Fibroblast of gingiva (primary cell): ENCODE measurements around the gene SLC2A6.
A peak's percentile ranks its signal among the peaks of the same experiment; 100 is the strongest.

ENCODE experiments used
- DNase-seq: peaks from one replicate; pipeline ENCODE4 v3.0.0-alpha.2; 2011; ENCODE audit warnings: low read depth

SLC2A6 gene

GRCh38 chr9:133515615-133516255 is 36.8 kb upstream of the SLC2A6 start:
- no peak for DNase-seq

DNA sequence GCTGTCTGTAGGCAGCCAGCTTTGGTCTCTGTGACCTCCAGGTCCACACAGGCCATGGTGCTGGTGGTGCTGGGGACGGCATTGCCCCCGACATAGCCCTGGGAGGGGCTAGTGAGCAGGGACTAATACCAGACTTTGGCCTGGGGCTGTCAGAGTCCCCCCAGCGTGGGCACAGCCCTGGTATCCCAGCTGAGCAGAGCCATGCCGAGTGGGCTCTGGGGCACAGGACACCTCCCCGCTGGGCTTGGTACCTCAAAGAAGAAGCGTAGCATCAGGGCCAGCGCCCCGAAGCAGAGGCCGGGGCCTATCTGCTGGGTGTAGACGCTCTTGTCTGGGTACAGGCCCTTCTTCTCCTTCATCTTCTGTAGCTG is 36.3 kb upstream of the SLC2A6 start:
- DNase-seq, result no peak

GRCh38 chr9:133514460-133515239 is 35.8 kb upstream of the SLC2A6 start:
- no peak for DNase-seq

- no peak for DNase-seq
These were observed 34.6 kb upstream of the SLC2A6 start for GRCh38 chr9:133513214-133514100.

DNA sequence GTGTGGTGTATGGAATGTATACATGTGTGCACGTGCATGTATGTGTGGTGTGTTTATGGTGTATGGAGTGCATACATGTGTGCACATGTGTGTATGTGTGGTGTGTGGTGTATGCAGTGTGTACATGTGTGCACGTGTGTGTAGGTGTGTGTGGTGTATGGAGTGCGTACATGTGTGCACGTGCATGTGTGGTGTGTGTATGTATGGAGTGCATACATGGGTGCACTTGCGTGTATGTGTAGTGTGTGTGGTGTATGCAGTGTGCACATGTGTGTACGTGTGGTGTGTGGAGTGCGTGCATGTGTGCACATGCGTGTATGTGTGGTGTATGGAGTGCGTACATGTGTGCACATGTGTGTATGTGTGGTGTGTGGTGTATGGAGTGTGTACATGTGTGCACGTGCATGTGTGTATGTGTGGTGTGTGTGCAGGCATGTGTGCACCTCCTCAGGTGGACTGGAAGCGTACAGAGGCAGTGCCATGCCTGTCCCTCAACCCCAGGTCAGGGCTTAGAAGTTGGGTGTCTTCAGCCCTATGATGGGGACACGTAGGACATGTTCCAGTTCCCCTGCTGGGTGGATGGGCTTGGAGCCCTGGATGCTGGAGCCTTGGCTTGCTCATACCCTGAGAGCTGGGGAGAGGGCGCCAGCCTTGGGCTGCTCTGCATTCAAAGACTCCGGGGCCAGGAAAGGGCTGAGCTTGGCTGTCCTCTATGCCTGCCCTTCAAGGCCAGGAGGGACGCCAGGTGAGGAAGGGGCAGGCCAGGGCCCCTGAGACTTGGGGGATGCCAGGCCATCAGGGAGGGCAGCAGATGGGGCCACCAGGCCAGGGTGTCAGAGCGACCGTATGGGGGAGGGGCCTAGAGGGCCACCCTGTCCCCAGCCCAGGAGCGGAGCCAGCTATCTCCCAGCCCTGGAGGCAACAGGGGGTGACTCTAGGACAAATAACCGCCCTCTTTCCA is 33.6 kb upstream of the SLC2A6 start:
- DNase-seq, result no peak

GRCh38 chr9:133511607-133512006 is 32.7 kb upstream of the SLC2A6 start:
- no peak for DNase-seq

DNA sequence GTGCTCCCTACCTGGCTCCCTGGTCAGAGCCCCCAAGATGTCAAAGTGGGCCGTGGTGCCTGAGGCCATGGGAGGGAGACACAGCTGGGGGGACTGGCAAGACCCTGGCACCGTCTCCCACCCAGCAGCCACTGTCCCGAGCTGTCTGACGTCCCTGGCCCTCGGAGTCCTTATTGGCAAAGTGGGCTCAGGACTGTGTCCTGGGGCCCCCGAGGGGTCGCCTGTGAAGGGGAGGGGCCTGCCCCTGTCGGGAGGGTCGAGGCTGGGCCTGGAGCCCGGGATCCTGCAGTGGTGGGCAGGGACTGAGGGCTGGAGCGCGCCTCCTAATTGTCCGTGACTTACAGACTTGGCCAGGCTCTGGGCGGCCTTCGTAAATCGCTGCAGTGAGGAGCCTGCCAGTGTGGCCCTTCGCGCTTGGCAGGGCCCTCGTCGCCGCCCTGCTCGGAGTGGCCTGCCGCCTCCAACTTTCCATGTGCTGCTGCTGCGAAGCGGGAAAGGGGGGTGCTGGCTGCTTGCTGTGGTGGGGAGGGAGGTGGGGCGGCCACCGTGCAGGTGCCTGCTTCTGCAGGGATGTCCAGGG is 32.1 kb upstream of the SLC2A6 start:
- DNase-seq, result no peak

DNA sequence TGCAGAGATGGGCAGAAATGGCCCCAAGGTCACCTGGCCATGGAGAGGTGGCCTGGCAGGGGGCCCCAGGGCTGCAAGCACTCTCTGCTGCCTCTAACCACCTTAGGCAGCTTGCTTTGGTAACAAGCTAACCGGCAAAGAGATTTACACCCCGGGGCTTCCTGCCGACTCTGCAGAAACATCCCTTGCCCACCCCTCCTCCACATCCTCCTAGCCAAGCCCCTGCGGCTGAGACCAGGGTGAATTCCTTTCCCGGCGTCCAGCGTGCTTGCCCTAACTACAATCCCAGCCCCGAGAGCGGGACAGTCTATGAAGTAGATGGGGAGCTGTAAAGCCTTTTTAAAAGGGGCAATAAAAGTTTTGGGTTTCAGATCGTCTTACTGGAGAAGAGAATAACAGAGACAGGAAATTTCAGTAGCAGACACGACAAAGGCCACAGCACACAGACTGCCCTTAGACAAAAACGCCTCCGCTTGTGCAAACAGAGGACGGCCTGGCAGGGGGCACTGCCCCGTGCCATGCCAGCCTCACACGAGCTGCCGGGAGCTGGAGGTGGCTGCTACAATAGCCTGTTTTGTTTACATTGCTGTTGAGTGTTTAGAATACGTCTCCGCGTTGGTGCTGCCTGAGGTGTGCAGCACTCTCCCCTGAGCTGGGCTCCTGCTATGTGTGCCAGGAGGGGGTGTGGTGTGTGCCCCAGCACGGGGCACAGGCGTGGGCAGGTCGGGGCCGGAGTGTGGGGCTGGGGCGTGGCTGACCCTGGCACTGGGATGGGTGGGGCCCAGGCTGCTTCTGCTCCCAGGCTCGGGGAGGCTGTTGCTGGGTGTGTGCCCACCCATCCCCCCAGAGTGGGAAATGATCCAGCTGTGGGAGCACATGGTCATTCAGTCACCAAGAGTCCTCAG is 30.5 kb upstream of the SLC2A6 start:
- no peak for DNase-seq

GRCh38 chr9:133508046-133508445 is 29.1 kb upstream of the SLC2A6 start:
- no peak for DNase-seq

DNA sequence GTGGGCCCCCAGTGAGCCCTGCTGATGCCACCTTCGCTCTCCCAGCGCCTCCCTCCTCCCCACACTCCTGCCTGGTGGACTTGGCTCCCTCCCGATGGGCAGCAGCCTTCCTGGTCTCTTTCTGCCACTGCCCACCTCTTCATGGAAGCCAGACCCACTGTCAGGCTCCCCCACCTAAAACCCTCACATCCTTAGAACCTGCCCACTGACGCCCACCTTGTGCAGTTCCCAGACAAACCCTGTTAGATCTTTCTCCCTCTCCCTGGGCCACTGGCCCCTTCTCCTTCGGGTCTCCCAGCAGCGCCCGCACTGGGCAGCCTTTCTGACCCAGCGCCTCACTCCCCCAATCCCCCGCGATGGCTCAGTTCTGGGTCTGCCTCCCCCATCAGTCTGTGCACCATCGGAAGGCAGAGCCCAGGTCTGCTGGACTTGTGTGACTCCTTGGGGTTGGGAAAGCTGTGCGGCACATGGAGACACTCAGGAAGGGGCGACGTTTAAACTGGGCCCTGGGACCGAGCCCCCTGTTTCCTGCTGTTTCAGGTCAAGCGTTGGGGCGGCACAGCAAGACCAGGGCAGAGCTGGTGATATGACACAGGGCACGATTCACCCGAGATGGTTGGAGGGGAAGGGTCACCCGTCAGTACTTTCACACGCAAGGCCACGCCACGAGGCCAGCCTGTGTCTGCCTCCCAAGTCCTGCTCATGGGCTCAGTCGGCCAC is 28.5 kb upstream of the SLC2A6 start:
- DNase-seq, result no peak

GRCh38 chr9:133506653-133507038 is 27.7 kb upstream of the SLC2A6 start:
- DNase-seq, result peak; percentile 89

DNA sequence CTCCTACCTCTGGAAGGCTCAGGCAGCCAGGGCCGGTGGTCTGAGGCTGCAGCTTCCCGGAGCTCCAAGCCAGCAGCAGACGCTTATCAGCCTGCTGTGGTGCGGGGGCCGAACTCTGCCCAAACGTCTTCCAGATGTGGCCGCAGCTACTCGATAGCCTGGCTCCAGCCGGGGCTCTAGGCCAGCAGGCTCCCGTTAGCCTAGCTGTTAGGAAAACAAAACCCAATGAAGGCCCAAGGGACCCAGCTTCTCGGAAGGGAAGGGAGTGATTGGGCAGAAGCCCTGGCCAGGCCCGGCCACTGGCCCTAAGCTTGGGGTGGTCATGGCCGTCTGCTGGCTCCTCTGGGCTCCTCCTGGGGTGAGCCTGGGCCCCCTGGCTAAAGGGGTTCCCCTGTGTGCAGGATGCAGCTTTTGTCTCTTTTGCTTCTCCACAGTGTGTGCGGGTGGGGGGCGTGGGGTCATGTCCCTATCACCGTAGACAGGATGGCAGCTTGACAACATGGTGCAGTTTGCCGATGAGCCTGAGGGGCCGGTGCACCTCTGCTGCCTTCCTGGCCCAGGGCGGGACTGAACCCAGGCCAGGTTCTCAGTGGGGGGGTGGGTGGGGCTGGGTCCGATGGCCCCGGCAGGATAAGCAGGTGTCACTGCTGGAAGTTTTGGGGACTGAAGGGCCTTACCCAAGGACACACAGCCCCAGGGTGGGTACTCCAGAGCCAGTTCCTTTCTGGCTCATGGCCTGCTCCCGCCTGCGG is 27.2 kb upstream of the SLC2A6 start:
- peak; percentile 87 for DNase-seq

- DNase-seq, result no peak
These were observed 26.4 kb upstream of the SLC2A6 start for GRCh38 chr9:133505186-133505830.

- no peak for DNase-seq
These were observed 23.2 kb upstream of the SLC2A6 start for GRCh38 chr9:133502112-133502511.

- DNase-seq, result no peak
These were observed 21.0 kb upstream of the SLC2A6 start for GRCh38 chr9:133499892-133500270.

GRCh38 chr9:133499132-133499891 is 20.4 kb upstream of the SLC2A6 start:
- DNase-seq, result no peak
